ENCODE measurements around the gene FNDC3A. TPM values are rescaled to one million over a fixed set of nuclear protein-coding genes. Genes with fewer than 3 reads are reported as not detected.

FNDC3A gene
- total and polyA plus RNA-seq, 4 donors = 25.2 to 89.5 (median 32.1) TPM

GRCh38 chr13:48965736-48966135, 10.0 kb upstream of the FNDC3A start:
- TF ChIP-seq SP1 (IDR thresholded peaks at IDR 0.05) (no peak), YY1 (IDR thresholded peaks at IDR 0.05) (no peak), RAD21 (IDR thresholded peaks at IDR 0.05) (no peak)
- DNase-seq (ENCODE audit: low spot score) = no peak
- whole genome bisulfite sequencing = 71% methylated on average over 2 of the region's 2 CpGs

DNA sequence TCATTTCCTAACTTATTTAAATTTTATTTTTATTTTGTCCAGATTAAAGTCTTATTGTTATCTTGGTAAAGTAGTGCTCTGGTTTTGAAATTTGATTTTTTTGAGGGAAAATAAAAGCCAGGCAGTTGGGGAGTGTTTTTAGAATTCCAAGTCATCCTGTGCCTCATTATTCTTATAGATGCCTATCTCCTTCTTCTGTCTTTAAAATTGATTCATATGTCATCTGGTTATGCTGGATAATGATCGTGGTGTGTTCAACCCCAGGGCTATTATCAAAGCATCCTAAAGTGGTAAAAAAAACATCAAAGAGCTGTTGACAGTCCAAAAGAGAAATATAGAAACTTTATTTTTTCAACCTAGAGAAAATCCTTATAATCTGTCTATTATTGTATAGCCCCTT, 6.0 kb upstream of the FNDC3A start:
- Histone ChIP-seq H3K27me3 (ENCODE audit: control insufficient read depth in 4 of 4, insufficient read depth in 4 of 4, low read length in 3 of 4) (no peaks in the 10 kb centered on the region), H3K4me1 (ENCODE audit: control insufficient read depth in 4 of 4, insufficient read depth in 4 of 4, low read length in 3 of 4) (no peaks in the 10 kb centered on the region), H3K9me3 (ENCODE audit: control insufficient read depth in 4 of 4, low read length in 3 of 4) (peaks cover 0 to 23% (median 5%) of the 10 kb centered on the region in 4 donors), H3K36me3 (ENCODE audit: control insufficient read depth in 4 of 4, insufficient read depth in 3 of 4, low read depth in 1 of 4, low read length in 3 of 4) (no peaks in the 10 kb centered on the region), H3K9ac (ENCODE audit: low read depth in 1 of 2, low read length in 2 of 2) (no peak overlapping the region), H3K27ac (ENCODE audit: low read depth in 1 of 2, low read length in 2 of 2) (no peak overlapping the region), H3K4me3 (ENCODE audit: low read depth in 1 of 3, low read length in 3 of 3) (no peak overlapping the region)
- 89% methylated on average over 1 of the region's 1 CpG for WGBS
- no peak for DNase-seq (ENCODE audit: low spot score)
- TF ChIP-seq, protein P1, sequence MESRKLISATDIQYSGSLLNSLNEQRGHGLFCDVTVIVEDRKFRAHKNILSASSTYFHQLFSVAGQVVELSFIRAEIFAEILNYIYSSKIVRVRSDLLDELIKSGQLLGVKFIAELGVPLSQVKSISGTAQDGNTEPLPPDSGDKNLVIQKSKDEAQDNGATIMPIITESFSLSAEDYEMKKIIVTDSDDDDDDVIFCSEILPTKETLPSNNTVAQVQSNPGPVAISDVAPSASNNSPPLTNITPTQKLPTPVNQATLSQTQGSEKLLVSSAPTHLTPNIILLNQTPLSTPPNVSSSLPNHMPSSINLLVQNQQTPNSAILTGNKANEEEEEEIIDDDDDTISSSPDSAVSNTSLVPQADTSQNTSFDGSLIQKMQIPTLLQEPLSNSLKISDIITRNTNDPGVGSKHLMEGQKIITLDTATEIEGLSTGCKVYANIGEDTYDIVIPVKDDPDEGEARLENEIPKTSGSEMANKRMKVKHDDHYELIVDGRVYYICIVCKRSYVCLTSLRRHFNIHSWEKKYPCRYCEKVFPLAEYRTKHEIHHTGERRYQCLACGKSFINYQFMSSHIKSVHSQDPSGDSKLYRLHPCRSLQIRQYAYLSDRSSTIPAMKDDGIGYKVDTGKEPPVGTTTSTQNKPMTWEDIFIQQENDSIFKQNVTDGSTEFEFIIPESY (IDR thresholded peaks at IDR 0.05) = no peak
- TF ChIP-seq CTCF (IDR thresholded peaks at IDR 0.05; ENCODE audit: low read depth, low read length, missing input control) (no peak), ATF3 (IDR thresholded peaks at IDR 0.05) (no peak)

More at GRCh38 chr13:48965736-48966135, 10.0 kb upstream of the FNDC3A start:
- H3K27me3 ChIP-seq (ENCODE audit: control insufficient read depth in 4 of 4, insufficient read depth in 4 of 4, low read length in 3 of 4) = no peaks in the 10 kb centered on the region
- no peaks in the 10 kb centered on the region for H3K4me1 ChIP-seq (ENCODE audit: control insufficient read depth in 4 of 4, insufficient read depth in 4 of 4, low read length in 3 of 4)
- no peak overlapping the region for H3K27ac ChIP-seq (ENCODE audit: low read depth in 1 of 2, low read length in 2 of 2)
- H3K9me3 ChIP-seq (ENCODE audit: control insufficient read depth in 4 of 4, low read length in 3 of 4) = no peaks in the 10 kb centered on the region
- no peaks in the 10 kb centered on the region for H3K36me3 ChIP-seq (ENCODE audit: control insufficient read depth in 4 of 4, insufficient read depth in 3 of 4, low read depth in 1 of 4, low read length in 3 of 4)
- H3K9ac ChIP-seq (ENCODE audit: low read depth in 1 of 2, low read length in 2 of 2) = no peak overlapping the region
- H3K4me3 ChIP-seq (ENCODE audit: low read depth in 1 of 3, low read length in 3 of 3) = no peak overlapping the region

- no peak for TF ChIP-seq REST (IDR thresholded peaks at IDR 0.05)
- 99% methylated on average over 1 of the region's 1 CpG for WGBS
Measured at GRCh38 chr13:48973845-48974431, 1.8 kb upstream of the FNDC3A start.

More at GRCh38 chr13:48973845-48974431, 1.8 kb upstream of the FNDC3A start:
- Histone ChIP-seq H3K4me3 (ENCODE audit: low read depth in 1 of 3, low read length in 3 of 3) (no peak overlapping the region), H3K9me3 (ENCODE audit: control insufficient read depth in 4 of 4, low read length in 3 of 4) (peaks cover 0 to 23% (median 5%) of the 10 kb centered on the region in 4 donors), H3K36me3 (ENCODE audit: control insufficient read depth in 4 of 4, insufficient read depth in 3 of 4, low read depth in 1 of 4, low read length in 3 of 4) (no peaks in the 10 kb centered on the region), H3K27me3 (ENCODE audit: control insufficient read depth in 4 of 4, insufficient read depth in 4 of 4, low read length in 3 of 4) (no peaks in the 10 kb centered on the region), H3K27ac (ENCODE audit: low read depth in 1 of 2, low read length in 2 of 2) (no peak overlapping the region), H3K4me1 (ENCODE audit: control insufficient read depth in 4 of 4, insufficient read depth in 4 of 4, low read length in 3 of 4) (peaks cover 0 to 9% (median 3%) of the 10 kb centered on the region in 4 donors), H3K9ac (ENCODE audit: low read depth in 1 of 2, low read length in 2 of 2) (no peak overlapping the region)
- no peak for DNase-seq (ENCODE audit: low spot score)
